HG03095 (cell line): ENCODE results near the gene ZNF555.
"Not testable (repeated sequence)": the region's sequence is repeated elsewhere in the genome, so short reads cannot be mapped to it uniquely, and the experiment has no call there.

Experiments used
- ATAC-seq: cut with Tn5 transposase; IDR thresholded peaks from one replicate; pipeline ENCODE4 v1.9.1; 2021; ENCODE audit warnings: moderate library complexity; ENCODE audit not compliant: unreplicated experiment

ZNF555 gene

GRCh38 chr19:2840794-2841791 is at the start of gene ZNF555:
Gene ZNF555, plus strand, starts transcription at chr19:2841475. Its CDS starts 98 bp downstream, at chr19:2841573.
- ATAC-seq = peak; percentile 90

GRCh38 chr19:2791876-2792275 is 49.4 kb upstream of the ZNF555 start:
- no peak for ATAC-seq

- not testable (repeated sequence) for ATAC-seq
Observed at GRCh38 chr19:2792666-2793065, 48.6 kb upstream of the ZNF555 start.

- no peak for ATAC-seq
Observed at GRCh38 chr19:2793126-2793525, 48.1 kb upstream of the ZNF555 start.

- no peak for ATAC-seq
Observed at GRCh38 chr19:2793577-2793976, 47.7 kb upstream of the ZNF555 start.

GRCh38 chr19:2795827-2796658 is 45.2 kb upstream of the ZNF555 start:
- no peak for ATAC-seq

GRCh38 chr19:2796659-2797266 is 44.5 kb upstream of the ZNF555 start:
- no peak for ATAC-seq

GRCh38 chr19:2797280-2797679 is 44.0 kb upstream of the ZNF555 start:
- no peak for ATAC-seq

GRCh38 chr19:2798158-2798685 is 43.1 kb upstream of the ZNF555 start:
- no peak for ATAC-seq

- no peak for ATAC-seq
Observed at GRCh38 chr19:2798733-2799132, 42.5 kb upstream of the ZNF555 start.

- ATAC-seq = no peak
Observed at GRCh38 chr19:2799273-2800020, 41.8 kb upstream of the ZNF555 start.

GRCh38 chr19:2800506-2800905 is 40.8 kb upstream of the ZNF555 start:
- ATAC-seq = no peak

- no peak for ATAC-seq
Observed at GRCh38 chr19:2802826-2803225, 38.4 kb upstream of the ZNF555 start.

GRCh38 chr19:2803486-2804155 is 37.7 kb upstream of the ZNF555 start:
- no peak for ATAC-seq

- no peak for ATAC-seq
Observed at GRCh38 chr19:2804156-2805004, 36.9 kb upstream of the ZNF555 start.

- no peak for ATAC-seq
Observed at GRCh38 chr19:2805261-2805900, 35.9 kb upstream of the ZNF555 start.

- ATAC-seq = no peak
Observed at GRCh38 chr19:2805991-2806649, 35.2 kb upstream of the ZNF555 start.
